MM.1S (cell line): ENCODE data around the gene VAV3.

Experiments
- DNase-seq: peaks from one replicate; pipeline ENCODE4 v3.0.0-alpha.2; 2015
- H2AFZ ChIP-seq: fragments of 300-600 bp; sonication (generic); 2 replicates; pipeline ENCODE4 v1.6.0; 2016; ENCODE audit warnings: antibody characterized with exemption, low read length
- H3F3A ChIP-seq: fragments of 300-600 bp; sonication (generic); 2 replicates; pipeline ENCODE4 v1.6.1; 2016; ENCODE audit warnings: mild to moderate bottlenecking, antibody characterized with exemption, low read length, moderate library complexity, mixed read lengths; ENCODE audit not compliant: insufficient read depth
- H3K27ac ChIP-seq: fragments of 300-600 bp; sonication (generic); 2 replicates; pipeline ENCODE4 v1.5.1; 2016; ENCODE audit warnings: mild to moderate bottlenecking, low read length
- H3K27me3 ChIP-seq: fragments of 300-600 bp; sonication (generic); replicated peaks from 2 replicates; pipeline ENCODE4 v1.6.0; 2016; ENCODE audit warnings: low read length; ENCODE audit not compliant: insufficient read depth
- H3K36me3 ChIP-seq: fragments of 300-600 bp; sonication (generic); replicated peaks from 2 replicates; pipeline ENCODE4 v1.6.1; 2016; ENCODE audit warnings: mild to moderate bottlenecking, low read length, mixed read lengths; ENCODE audit not compliant: insufficient read depth
- H3K4me1 ChIP-seq: fragments of 300-600 bp; sonication (generic); 2 replicates; pipeline ENCODE4 v1.6.1; 2016; ENCODE audit warnings: low read length, mixed read lengths
- H3K4me2 ChIP-seq: fragments of 300-600 bp; sonication (generic); 2 replicates; pipeline ENCODE4 v1.6.0; 2016; ENCODE audit warnings: low read depth, low read length
- H3K4me3 ChIP-seq: fragments of 300-600 bp; sonication (generic); 2 replicates; pipeline ENCODE4 v1.5.1; 2016; ENCODE audit warnings: low read length, mixed read lengths
- H3K79me2 ChIP-seq: fragments of 300-600 bp; sonication (generic); 2 replicates; pipeline ENCODE4 v1.6.1; 2016; ENCODE audit warnings: mixed run types, low read length, mixed read lengths
- H3K9ac ChIP-seq: fragments of 300-600 bp; sonication (generic); 2 replicates; pipeline ENCODE4 v1.6.1; 2016; ENCODE audit warnings: low read length, mixed read lengths
- H3K9me2 ChIP-seq: fragments of 300-600 bp; sonication (generic); replicated peaks from 2 replicates; pipeline ENCODE4 v1.6.1; 2016; ENCODE audit warnings: mild to moderate bottlenecking, low read length, mixed read lengths; ENCODE audit not compliant: insufficient read depth
- H3K9me3 ChIP-seq: fragments of 300-600 bp; sonication (generic); replicated peaks from 2 replicates; pipeline ENCODE4 v1.6.1; 2016; ENCODE audit warnings: mild to moderate bottlenecking, low read length, mixed read lengths; ENCODE audit not compliant: insufficient read depth
- H4K20me1 ChIP-seq: fragments of 300-600 bp; sonication (generic); 2 replicates; pipeline ENCODE4 v1.6.1; 2016; ENCODE audit warnings: mild to moderate bottlenecking, low read length, moderate library complexity, mixed read lengths; ENCODE audit not compliant: insufficient read depth
- EZH2 ChIP-seq: fragments of 300-600 bp; sonication (generic); optimal IDR thresholded peaks from 2 replicates; pipeline ENCODE3; 2017; ENCODE audit warnings: low read depth, mild to moderate bottlenecking, antibody characterized with exemption, low read length, mixed read lengths
- EZH2phosphoT487 ChIP-seq: fragments of 300-600 bp; sonication (generic); IDR thresholded peaks from 2 replicates; pipeline ENCODE4 v1.6.1; 2018; ENCODE audit warnings: antibody characterized with exemption, low read length
- TF ChIP-seq, protein P1 (sequence below): fragments of 300-600 bp; sonication (generic); IDR thresholded peaks from 2 replicates; pipeline ENCODE4 v1.5.1; 2016; ENCODE audit warnings: antibody characterized with exemption, low read length, mixed read lengths

Gene VAV3

DNA sequence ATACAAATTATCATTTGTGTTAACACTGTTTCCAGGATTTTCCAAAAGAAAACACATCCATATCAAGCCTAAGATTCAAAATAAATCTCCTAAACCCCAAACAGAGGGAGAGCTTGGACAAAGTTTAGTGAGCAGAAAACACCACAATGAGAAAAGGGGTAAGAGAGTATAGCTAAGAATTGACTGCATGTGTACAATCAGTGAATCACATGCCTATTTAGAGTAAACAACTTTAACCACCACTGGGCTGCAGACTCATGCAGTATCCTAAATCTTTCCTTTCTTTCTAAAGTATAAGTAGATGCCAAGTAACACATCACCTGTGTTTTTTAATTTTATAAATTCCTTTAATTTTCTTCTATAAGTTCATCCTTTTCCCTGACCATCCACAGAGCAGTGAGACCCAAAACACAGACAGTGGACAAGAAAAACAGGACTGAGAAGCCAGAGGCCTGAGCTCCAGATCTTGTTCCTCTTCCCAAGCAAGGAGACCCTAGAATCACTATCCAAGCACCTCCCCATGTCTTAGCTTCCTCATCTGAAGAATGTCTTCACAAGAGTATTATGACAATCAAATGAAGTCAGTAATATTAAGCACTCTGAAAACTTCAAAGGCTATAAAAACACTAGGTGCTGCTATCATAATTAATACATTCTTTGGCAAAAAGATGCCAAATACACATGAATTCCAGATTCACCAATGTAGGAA is 93.1 kb downstream of the VAV3 start:
- no peaks in the 10 kb centered on the region for H3K36me3 ChIP-seq
- no peaks in the 10 kb centered on the region for H3F3A ChIP-seq
- no peak for DNase-seq
- H3K9ac ChIP-seq, result no peak overlapping the region
- H3K79me2 ChIP-seq, result no peaks in the 10 kb centered on the region
- no peak overlapping the region for H3K4me3 ChIP-seq
- no peaks in the 10 kb centered on the region for H3K27me3 ChIP-seq
- no peaks in the 10 kb centered on the region for H3K9me2 ChIP-seq
- no peak overlapping the region for H2AFZ ChIP-seq
- no peaks in the 10 kb centered on the region for H4K20me1 ChIP-seq
- H3K4me1 ChIP-seq, result peaks cover 9% of the 10 kb centered on the region
- H3K4me2 ChIP-seq, result no peak overlapping the region
- no peaks in the 10 kb centered on the region for H3K9me3 ChIP-seq
- no peak overlapping the region for H3K27ac ChIP-seq
- TF ChIP-seq EZH2 (no peak), EZH2phosphoT487 (no peak)
- TF ChIP-seq, protein P1, sequence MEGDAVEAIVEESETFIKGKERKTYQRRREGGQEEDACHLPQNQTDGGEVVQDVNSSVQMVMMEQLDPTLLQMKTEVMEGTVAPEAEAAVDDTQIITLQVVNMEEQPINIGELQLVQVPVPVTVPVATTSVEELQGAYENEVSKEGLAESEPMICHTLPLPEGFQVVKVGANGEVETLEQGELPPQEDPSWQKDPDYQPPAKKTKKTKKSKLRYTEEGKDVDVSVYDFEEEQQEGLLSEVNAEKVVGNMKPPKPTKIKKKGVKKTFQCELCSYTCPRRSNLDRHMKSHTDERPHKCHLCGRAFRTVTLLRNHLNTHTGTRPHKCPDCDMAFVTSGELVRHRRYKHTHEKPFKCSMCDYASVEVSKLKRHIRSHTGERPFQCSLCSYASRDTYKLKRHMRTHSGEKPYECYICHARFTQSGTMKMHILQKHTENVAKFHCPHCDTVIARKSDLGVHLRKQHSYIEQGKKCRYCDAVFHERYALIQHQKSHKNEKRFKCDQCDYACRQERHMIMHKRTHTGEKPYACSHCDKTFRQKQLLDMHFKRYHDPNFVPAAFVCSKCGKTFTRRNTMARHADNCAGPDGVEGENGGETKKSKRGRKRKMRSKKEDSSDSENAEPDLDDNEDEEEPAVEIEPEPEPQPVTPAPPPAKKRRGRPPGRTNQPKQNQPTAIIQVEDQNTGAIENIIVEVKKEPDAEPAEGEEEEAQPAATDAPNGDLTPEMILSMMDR, result no peak

DNA sequence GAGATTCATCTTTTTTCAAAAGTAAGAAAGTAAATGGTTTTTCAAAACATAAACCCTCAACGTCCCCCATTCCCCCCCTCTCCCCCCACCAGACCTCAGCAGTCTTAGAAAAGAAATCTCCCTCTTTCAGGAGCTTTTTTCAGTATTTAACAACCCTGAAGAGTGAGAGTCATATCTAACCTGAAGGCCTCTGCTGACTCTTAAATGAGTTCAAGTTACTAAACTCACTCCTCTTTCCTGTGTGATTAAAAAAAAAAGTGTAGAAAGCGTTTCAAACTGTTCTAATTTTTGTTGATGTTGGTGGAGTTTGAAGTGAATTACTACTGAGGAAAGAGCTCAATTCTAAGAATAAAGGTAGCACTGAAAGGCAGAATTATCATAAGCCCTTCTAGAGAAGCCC is 93.7 kb downstream of the VAV3 start:
- H3K79me2 ChIP-seq, result no peaks in the 10 kb centered on the region
- no peaks in the 10 kb centered on the region for H3K36me3 ChIP-seq
- H2AFZ ChIP-seq, result no peak overlapping the region
- no peak overlapping the region for H3K4me2 ChIP-seq
- no peaks in the 10 kb centered on the region for H4K20me1 ChIP-seq
- DNase-seq, result no peak
- H3K27me3 ChIP-seq, result no peaks in the 10 kb centered on the region
- H3K4me1 ChIP-seq, result peaks cover 7% of the 10 kb centered on the region
- H3K27ac ChIP-seq, result no peak overlapping the region
- no peaks in the 10 kb centered on the region for H3F3A ChIP-seq
- no peaks in the 10 kb centered on the region for H3K9me3 ChIP-seq
- H3K4me3 ChIP-seq, result no peak overlapping the region
- H3K9ac ChIP-seq, result no peak overlapping the region
- H3K9me2 ChIP-seq, result no peaks in the 10 kb centered on the region
- TF ChIP-seq, protein P1, result no peak
- TF ChIP-seq EZH2, result no peak
- no peak for TF ChIP-seq EZH2phosphoT487

DNA sequence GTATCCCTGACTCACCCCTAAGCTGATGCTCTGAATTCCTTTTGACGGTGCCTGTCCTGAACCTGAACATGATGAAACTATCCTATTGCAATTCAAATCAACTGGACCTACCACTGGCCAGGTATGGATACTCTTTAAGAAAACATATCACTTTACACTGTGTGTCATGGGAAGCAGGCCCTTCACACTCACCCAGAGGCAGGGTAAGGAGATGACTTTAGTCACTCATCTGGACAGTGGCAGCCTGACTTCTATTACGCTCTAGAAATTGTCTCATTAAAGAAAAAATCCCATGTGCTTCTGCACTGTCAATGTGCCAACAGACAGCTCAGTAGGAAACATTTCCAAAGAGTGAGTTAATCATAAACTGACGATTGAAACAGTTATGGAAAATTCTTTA is 94.3 kb downstream of the VAV3 start:
- Histone ChIP-seq H3K27ac (no peak overlapping the region), H3K9me2 (no peaks in the 10 kb centered on the region), H4K20me1 (no peaks in the 10 kb centered on the region), H3K36me3 (no peaks in the 10 kb centered on the region), H3K9me3 (no peaks in the 10 kb centered on the region), H2AFZ (no peak overlapping the region), H3K79me2 (no peaks in the 10 kb centered on the region), H3K9ac (no peak overlapping the region), H3K4me3 (no peak overlapping the region), H3K4me2 (no peak overlapping the region), H3K4me1 (peaks cover 4% of the 10 kb centered on the region), H3K27me3 (no peaks in the 10 kb centered on the region), H3F3A (no peaks in the 10 kb centered on the region)
- TF ChIP-seq EZH2 (no peak), EZH2phosphoT487 (no peak)
- TF ChIP-seq, protein P1, result no peak
- no peak for DNase-seq
